T-helper 17 cell (primary cell): Measurements from ENCODE around the gene PGAP3. TPM values are rescaled to one million over a fixed set of nuclear protein-coding genes. Genes with fewer than 3 reads are reported as not detected.

ENCODE experiments used
- ATAC-seq: fragments of 150-1000 bp; cut with Tn5 transposase; 2 replicates; pipeline ENCODE4 v1.10.0; 2021; ENCODE audit warnings: mild to moderate bottlenecking, moderate library complexity
- DNase-seq, 3 donors: peaks; one replicate each; pipeline versions ENCODE4 v3.0.0 to v3.0.0-alpha.2; 2020 to 2021
- H3K9me3 ChIP-seq: one replicate; pipeline ENCODE4 v1.7.0; 2013; ENCODE audit warnings: low read length, mild to moderate bottlenecking; ENCODE audit not compliant: control insufficient read depth, poor library complexity, severe bottlenecking
- H3K27ac Mint-ChIP-seq: one replicate; pipeline ENCODE4 v1.8.0; 2022; ENCODE audit warnings: mild to moderate bottlenecking, moderate library complexity, mixed read lengths
- H3K27me3 Mint-ChIP-seq: one replicate; pipeline ENCODE4 v1.8.0; 2022; ENCODE audit warnings: mixed read lengths
- H3K36me3 Mint-ChIP-seq: one replicate; pipeline ENCODE4 v1.8.0; 2022; ENCODE audit warnings: low read depth, mixed read lengths
- H3K4me1 Mint-ChIP-seq: one replicate; pipeline ENCODE4 v1.8.0; 2022; ENCODE audit warnings: mild to moderate bottlenecking, mixed read lengths
- H3K4me3 Mint-ChIP-seq: one replicate; pipeline ENCODE4 v1.8.0; 2022; ENCODE audit warnings: mild to moderate bottlenecking, moderate library complexity, mixed read lengths
- total RNA-seq, 4 donors: library from RNA in 2 of 4; stranded (reverse) in 2 of 4; gene quantifications; one replicate each; pipeline ENCODE4 v1.2.3 and lab custom pipeline; 2022 to 2026

Gene PGAP3
- total RNA-seq, 2 donors from 2014 or later: 28.8 to 31.3 TPM

DNA sequence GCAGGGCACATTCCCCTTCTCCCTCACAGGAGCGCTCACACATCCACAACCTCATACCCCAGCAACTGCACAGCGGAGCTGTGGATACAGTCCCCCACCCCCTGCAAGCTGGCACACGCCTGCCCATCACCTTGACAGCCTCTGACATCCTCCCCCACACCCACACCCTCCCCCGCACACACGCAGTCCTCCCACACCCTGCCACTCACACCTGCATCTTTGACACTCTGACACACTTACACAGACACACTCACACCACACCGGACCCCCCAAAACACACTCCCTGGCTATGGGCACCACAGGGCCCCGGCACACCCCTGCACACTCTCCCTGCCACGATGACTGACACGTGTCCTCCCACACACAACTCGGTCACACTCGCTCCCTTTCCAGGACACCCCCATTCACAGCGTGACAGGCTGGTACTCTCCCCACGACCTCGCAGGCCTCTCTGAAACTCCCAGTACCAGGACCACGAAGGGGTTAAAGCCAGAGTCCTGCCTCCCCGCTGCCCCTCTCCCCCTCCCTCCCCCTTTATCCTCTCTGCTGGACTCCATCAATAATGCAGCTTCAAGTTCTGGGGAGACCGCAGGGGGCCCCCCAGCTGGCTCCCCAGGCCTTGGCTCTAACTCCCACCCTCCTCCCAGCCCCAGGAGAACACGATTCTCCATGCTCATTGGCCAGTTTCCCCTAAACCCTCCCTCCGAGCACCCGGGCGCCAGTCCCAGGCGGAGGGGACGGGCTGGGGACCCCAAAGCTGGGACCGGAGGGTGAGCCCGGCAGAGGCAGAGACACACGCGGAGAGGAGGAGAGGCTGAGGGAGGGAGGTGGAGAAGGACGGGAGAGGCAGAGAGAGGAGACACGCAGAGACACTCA, 61.4 kb downstream of the PGAP3 start, which contains the start of gene PPP1R1B:
Gene PPP1R1B, plus strand, starts transcription at position 782 of the 876 bp plus-strand sequence. CDS start 441 bp downstream, outside the sequence.
- peaks cover 25% of the 10 kb centered on the region for H3K4me1 Mint-ChIP-seq
- no peaks in the 10 kb centered on the region for H3K9me3 ChIP-seq
- peak within 1 kb of the TSS; percentile 80 for H3K4me3 Mint-ChIP-seq
- H3K27ac Mint-ChIP-seq: no peak within 1 kb of the TSS
- ATAC-seq: no peak
- DNase-seq: no peak
- peaks cover 5% of the 10 kb centered on the region for H3K36me3 Mint-ChIP-seq
- peaks cover 40% of the 10 kb centered on the region for H3K27me3 Mint-ChIP-seq

DNA sequence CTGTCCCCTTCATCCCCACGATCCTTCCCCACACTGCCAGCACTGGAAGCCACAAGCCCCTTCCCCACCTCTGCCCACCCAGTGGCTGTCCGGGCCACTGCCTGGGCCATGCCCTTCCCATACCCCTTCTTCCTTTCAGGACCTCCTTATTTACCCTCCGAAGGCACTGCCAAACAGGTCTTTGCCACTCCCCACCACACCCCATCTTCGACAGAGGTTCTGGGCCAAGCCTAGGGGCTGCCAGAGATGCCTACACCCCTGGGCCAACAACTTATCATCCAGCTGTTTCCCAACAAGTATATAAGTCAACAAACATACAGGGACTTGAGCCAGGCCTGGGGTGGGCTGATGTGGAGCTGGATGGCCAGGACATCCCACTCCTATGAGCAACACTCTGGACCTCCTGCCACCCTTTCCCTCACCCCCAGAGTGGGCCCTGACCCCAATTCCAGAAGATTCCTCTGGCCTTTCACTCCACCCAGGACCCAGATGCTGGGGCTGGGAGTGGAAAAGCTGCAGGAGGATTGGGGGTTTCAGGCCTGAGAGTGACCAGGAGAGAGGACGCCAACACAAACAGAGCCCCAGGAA, 62.6 kb downstream of the PGAP3 start:
- H3K36me3 Mint-ChIP-seq: peaks cover 3% of the 10 kb centered on the region
- H3K4me1 Mint-ChIP-seq: peaks cover 23% of the 10 kb centered on the region
- no peaks in the 10 kb centered on the region for H3K9me3 ChIP-seq
- no peak overlapping the region for H3K27ac Mint-ChIP-seq
- H3K27me3 Mint-ChIP-seq: peaks cover 34% of the 10 kb centered on the region
- H3K4me3 Mint-ChIP-seq: no peak overlapping the region
- ATAC-seq (no peak), DNase-seq (no peak)

DNA sequence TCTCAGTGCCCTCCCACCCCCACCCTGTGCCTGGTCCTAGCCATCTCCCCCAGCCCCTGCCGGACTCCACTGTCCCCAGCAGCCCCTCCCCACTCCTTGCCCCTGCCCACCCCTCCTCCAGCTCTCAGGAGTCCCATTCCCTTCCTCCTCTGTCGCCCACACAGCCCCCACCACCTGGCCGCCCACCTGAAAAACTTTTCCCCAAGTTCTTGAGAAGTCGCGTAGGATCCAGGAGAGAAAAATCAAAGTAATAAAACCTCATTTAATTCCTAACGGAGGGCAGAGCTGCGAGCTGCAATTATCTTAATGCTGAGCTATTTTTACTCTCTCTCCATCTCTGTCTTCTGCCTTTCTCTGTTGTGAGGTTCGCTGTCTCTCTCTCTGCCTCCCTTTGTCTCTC, 63.5 kb downstream of the PGAP3 start:
- Mint-ChIP-seq H3K27ac (no peak overlapping the region), H3K4me3 (no peak overlapping the region), H3K4me1 (peaks cover 23% of the 10 kb centered on the region), H3K36me3 (peaks cover 3% of the 10 kb centered on the region), H3K27me3 (peaks cover 30% of the 10 kb centered on the region)
- ATAC-seq: no peak
- DNase-seq: no peak
- no peaks in the 10 kb centered on the region for H3K9me3 ChIP-seq

DNA sequence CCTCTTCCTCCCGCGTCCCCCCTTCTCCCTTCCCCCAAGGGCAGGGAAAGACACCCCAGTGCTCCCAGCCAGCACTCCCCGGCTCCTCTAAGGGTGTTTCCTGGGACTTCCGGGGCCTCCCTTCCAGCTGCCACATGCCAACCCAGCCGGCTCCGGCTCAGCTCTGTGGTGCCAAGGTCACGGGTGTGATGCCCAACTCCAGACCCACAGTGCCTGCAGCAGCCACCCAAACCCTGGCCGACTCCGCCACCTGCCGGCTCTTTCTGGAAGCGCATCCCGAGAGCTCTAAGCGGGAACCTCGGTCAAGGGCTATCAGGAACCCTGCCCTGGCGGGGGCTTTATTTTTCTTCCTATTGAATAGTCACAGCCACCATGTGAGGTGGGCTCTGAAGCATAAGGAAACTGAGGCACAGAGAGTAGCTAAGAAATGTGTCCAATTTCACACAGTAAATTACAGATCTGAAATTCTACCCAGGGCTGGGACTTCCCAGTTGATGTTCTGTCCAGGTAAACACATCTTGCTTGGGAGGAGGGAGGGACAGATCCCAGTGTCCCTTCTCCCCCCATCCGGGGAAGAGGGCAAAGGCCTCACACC, 64.4 kb downstream of the PGAP3 start:
- Mint-ChIP-seq H3K36me3 (no peaks in the 10 kb centered on the region), H3K4me1 (peaks cover 25% of the 10 kb centered on the region), H3K27me3 (peaks cover 24% of the 10 kb centered on the region), H3K27ac (peak overlapping the region; percentile 59), H3K4me3 (peak overlapping the region; percentile 62)
- peak; percentile 65 for ATAC-seq
- no peaks in the 10 kb centered on the region for H3K9me3 ChIP-seq
- peak; percentile 71 to 89 (median 75) for DNase-seq

DNA sequence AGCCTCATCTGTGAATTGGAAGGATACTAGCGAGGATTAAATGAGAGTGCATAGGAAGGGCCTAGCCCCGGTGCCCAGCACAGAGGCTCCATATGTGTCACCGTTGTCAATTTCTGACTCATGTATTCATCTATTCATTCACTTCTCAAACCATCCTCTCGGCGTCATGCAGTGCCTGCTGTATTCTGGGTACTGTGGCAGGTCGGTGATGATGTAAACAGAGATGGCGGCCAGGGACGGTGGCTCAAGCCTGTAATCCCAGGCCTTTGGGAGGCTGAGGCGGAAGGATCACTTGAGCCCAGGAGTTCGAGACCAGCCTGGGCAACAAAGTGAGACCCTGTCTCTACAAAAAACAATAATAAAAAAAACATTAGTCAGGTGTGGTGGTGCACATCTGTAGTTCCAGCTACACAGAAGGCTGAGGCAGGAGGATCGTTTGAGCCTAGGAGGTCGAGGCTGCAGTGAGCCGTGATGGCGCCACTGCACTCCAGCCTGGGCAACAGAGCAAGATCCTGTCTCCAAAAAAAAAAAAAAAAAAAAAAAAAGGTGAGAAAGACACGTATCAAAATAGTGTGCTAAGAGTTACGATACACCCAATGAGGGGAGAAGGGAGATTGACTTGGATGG, 65.4 kb downstream of the PGAP3 start:
- no peaks in the 10 kb centered on the region for H3K9me3 ChIP-seq

DNA sequence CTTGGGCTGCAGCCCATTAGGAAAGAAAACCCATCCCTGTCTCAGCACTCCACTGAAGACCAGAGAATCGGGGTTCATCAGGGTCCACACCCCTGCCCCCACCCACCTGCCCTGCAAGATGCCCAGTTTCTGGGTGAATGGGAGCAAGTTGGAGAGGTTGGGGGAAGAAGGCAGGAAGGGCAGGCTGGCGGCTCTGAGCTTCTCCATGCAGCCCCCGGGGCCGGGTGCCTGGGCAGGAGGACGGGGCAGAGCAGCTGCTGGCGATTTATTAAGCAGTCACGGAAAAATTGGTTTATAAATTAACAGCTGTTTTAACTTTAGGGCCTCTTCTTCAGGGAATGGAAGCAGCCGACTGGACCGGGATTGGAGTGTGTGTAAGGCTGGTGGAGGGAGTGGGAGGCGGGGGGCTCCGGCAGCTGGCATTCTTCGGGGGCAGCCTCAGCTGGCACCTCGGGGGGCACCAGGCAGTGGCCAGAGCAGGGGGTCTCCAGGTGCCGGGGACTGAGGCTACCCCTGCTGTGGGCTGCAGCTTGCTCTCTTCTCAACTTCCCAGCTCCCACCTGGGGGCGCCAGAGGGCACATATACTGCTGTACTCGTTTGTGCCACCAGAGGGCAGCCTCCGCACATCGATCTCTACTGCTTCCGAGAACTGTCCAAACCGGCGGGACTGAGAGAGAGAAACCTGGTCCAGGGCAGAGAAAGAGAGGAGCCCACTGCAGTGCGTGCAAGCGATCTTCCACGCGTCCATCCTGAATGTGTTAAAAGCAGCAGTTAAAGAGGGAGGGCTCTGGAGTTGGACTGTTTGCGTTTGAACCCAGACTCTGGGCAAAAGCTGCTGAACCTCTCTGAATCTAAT, 66.1 kb downstream of the PGAP3 start:
- Mint-ChIP-seq H3K4me1 (peaks cover 26% of the 10 kb centered on the region), H3K27me3 (peaks cover 22% of the 10 kb centered on the region), H3K27ac (peak overlapping the region; percentile 82), H3K4me3 (peak overlapping the region; percentile 90), H3K36me3 (no peaks in the 10 kb centered on the region)
- ATAC-seq: peak; percentile 82
- peak; percentile 74 to 89 (median 82) for DNase-seq
- no peaks in the 10 kb centered on the region for H3K9me3 ChIP-seq

More for the DNA sequence above, 65.4 kb downstream of the PGAP3 start:
- peaks cover 22% of the 10 kb centered on the region for H3K27me3 Mint-ChIP-seq
- H3K4me1 Mint-ChIP-seq: peaks cover 28% of the 10 kb centered on the region
- ATAC-seq (peak; percentile 61), DNase-seq (peak in 1 of 3 donors; percentile 19)
- H3K4me3 Mint-ChIP-seq: peak overlapping the region; percentile 90
- H3K27ac Mint-ChIP-seq: peak overlapping the region; percentile 82
- H3K36me3 Mint-ChIP-seq: no peaks in the 10 kb centered on the region

Other genes with a start within 250 kb of the PGAP3 start
- gene MED1, start 236.8 kb downstream of the PGAP3 start, total RNA-seq: 10 to 100 TPM; 37.8 to 41.3 TPM
- gene CDK12, start 226.6 kb downstream of the PGAP3 start, total RNA-seq: 100 to 1,000 TPM in 1 of 2 donors, 10 to 100 TPM in 1; 97.4 to 105 TPM
- gene NEUROD2, start 80.1 kb downstream of the PGAP3 start, total RNA-seq: not detected
- under 1 TPM; 0.22 to 0.42 TPM for gene PPP1R1B, start 61.1 kb downstream of the PGAP3 start, total RNA-seq
- 10 to 100 TPM; 60.9 to 67.2 TPM for gene STARD3, start 50.9 kb downstream of the PGAP3 start, total RNA-seq
- gene TCAP, start 22.7 kb downstream of the PGAP3 start, total RNA-seq: 1 to 10 TPM; 1.5 to 3.1 TPM
- gene PNMT, start 19.6 kb downstream of the PGAP3 start, total RNA-seq: not detected
- gene ERBB2, start 12.0 kb upstream of the PGAP3 start, total RNA-seq: 1 to 10 TPM; 1.3 to 3.5 TPM
- gene MIEN1, start 42.5 kb upstream of the PGAP3 start, total RNA-seq: 10 to 100 TPM; 36.9 to 41.8 TPM
- not detected for gene GRB7, start 49.9 kb upstream of the PGAP3 start, total RNA-seq
- 100 to 1,000 TPM; 106 to 113 TPM for gene IKZF3, start 176.3 kb upstream of the PGAP3 start, total RNA-seq
- gene ZPBP2, start 180.1 kb upstream of the PGAP3 start, total RNA-seq: under 1 TPM in 1 of 2 donors, not detected in 1; 0.37 TPM
- 10 to 100 TPM; 17.2 to 28.6 TPM for gene GSDMB, start 230.6 kb upstream of the PGAP3 start, total RNA-seq
- gene ORMDL3, start 239.5 kb upstream of the PGAP3 start, total RNA-seq: 10 to 100 TPM; 76.0 to 88.9 TPM
- gene LRRC3C, start 239.7 kb upstream of the PGAP3 start, total RNA-seq: not detected